Measurements from ENCODE around the gene FUOM. TPM values are rescaled to one million over a fixed set of nuclear protein-coding genes. Genes with fewer than 3 reads are reported as not detected.
A peak's percentile ranks its signal among the peaks of the same experiment; 100 is the strongest.

FUOM gene
- total and polyA plus RNA-seq, 9 of the 15 experiments (the other 6 are each of a cell fraction or from before 2014, with no cell fraction given), result 1.8 to 96.1 (median 27.0) TPM

- TF ChIP-seq, protein P1, sequence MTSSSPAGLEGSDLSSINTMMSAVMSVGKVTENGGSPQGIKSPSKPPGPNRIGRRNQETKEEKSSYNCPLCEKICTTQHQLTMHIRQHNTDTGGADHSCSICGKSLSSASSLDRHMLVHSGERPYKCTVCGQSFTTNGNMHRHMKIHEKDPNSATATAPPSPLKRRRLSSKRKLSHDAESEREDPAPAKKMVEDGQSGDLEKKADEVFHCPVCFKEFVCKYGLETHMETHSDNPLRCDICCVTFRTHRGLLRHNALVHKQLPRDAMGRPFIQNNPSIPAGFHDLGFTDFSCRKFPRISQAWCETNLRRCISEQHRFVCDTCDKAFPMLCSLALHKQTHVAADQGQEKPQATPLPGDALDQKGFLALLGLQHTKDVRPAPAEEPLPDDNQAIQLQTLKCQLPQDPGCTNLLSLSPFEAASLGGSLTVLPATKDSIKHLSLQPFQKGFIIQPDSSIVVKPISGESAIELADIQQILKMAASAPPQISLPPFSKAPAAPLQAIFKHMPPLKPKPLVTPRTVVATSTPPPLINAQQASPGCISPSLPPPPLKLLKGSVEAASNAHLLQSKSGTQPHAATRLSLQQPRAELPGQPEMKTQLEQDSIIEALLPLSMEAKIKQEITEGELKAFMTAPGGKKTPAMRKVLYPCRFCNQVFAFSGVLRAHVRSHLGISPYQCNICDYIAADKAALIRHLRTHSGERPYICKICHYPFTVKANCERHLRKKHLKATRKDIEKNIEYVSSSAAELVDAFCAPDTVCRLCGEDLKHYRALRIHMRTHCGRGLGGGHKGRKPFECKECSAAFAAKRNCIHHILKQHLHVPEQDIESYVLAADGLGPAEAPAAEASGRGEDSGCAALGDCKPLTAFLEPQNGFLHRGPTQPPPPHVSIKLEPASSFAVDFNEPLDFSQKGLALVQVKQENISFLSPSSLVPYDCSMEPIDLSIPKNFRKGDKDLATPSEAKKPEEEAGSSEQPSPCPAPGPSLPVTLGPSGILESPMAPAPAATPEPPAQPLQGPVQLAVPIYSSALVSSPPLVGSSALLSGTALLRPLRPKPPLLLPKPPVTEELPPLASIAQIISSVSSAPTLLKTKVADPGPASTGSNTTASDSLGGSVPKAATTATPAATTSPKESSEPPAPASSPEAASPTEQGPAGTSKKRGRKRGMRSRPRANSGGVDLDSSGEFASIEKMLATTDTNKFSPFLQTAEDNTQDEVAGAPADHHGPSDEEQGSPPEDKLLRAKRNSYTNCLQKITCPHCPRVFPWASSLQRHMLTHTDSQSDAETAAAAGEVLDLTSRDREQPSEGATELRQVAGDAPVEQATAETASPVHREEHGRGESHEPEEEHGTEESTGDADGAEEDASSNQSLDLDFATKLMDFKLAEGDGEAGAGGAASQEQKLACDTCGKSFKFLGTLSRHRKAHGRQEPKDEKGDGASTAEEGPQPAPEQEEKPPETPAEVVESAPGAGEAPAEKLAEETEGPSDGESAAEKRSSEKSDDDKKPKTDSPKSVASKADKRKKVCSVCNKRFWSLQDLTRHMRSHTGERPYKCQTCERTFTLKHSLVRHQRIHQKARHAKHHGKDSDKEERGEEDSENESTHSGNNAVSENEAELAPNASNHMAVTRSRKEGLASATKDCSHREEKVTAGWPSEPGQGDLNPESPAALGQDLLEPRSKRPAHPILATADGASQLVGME (CRISPR knock-in tag; IDR thresholded peaks at IDR 0.05), result no peak
- TF ChIP-seq HMG20B (CRISPR knock-in tag; IDR thresholded peaks at IDR 0.05), result no peak
- TF ChIP-seq PHB2 (IDR thresholded peaks at IDR 0.05; ENCODE audit: low read depth), result no peak
- TF ChIP-seq E2F3 (CRISPR knock-in tag; IDR thresholded peaks at IDR 0.05), result 0 out of 2 replicates have a peak, but pooled peaks have one; percentile 61
- TF ChIP-seq ZBTB7A (IDR thresholded peaks at IDR 0.05; ENCODE audit: borderline replicate concordance, control insufficient read depth, low read depth, low read length), result peak; percentile 92; the same call in 1 of the 2 replicates
- TF ChIP-seq RERE (CRISPR knock-in tag; IDR thresholded peaks at IDR 0.05; ENCODE audit: borderline replicate concordance), result no peak
- no peak for TF ChIP-seq TEAD2 (tag; IDR thresholded peaks at IDR 0.05)
- TF ChIP-seq ZNF785 (CRISPR knock-in tag; IDR thresholded peaks at IDR 0.05), result no peak
- TF ChIP-seq ZBTB8A (IDR thresholded peaks at IDR 0.05; ENCODE audit: partially characterized antibody), result no peak
- TF ChIP-seq, protein P2, sequence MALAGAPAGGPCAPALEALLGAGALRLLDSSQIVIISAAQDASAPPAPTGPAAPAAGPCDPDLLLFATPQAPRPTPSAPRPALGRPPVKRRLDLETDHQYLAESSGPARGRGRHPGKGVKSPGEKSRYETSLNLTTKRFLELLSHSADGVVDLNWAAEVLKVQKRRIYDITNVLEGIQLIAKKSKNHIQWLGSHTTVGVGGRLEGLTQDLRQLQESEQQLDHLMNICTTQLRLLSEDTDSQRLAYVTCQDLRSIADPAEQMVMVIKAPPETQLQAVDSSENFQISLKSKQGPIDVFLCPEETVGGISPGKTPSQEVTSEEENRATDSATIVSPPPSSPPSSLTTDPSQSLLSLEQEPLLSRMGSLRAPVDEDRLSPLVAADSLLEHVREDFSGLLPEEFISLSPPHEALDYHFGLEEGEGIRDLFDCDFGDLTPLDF (CRISPR knock-in tag; IDR thresholded peaks at IDR 0.05), result peak; percentile 73
- TF ChIP-seq SRSF1 (IDR thresholded peaks at IDR 0.05; ENCODE audit: low read depth, low read length), result no peak
- TF ChIP-seq E4F1 (CRISPR knock-in tag; IDR thresholded peaks at IDR 0.05; ENCODE audit: borderline replicate concordance), result no peak
Measured at GRCh38 chr10:133308421-133309099, 49.3 kb downstream of the FUOM start, which contains the start of the genes TUBGCP2 and ZNF511 (continued).

Measured in K562 (cell line).